Measurements from ENCODE around the gene LIPC.

LIPC gene

DNA sequence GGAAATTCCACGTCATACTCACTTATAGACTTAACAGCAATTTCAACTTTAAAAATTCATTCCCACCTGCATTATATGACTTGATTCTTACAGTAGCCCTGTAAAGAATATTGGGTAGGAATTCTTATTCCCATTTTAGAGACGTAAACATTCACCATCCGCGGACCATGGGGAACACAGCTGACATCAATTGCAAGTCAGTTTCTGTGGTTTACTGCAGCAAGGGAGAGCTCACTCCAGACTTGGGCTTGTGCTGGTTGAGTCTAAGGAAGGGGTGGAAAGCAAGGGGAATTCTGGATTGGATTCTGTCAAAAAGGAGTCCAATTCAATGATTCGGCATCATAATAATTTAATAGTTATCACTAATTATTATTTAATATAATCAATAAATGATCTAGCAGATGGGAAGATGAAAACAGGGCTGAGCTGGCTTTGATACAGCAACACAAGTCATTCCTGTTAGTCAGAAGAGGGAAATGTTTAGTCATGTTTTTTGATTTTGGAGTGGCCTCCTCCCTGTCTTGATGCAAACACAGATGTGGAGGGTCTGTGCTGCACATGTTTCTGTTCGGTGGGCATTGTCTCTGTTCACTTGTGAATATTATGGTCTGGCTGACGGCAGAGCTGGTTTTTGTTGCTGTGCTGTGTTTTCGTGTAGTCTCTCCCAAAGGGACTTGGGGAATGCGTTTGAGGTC lies 9.7 kb downstream of the LIPC start:
- no peak for TF ChIP-seq RAD21 (IDR thresholded peaks at IDR 0.05; ENCODE audit: low read depth)
- no peak for TF ChIP-seq TCF12 (IDR thresholded peaks at IDR 0.05; ENCODE audit: low read depth)
- TF ChIP-seq EGR1 (IDR thresholded peaks at IDR 0.05): no peak
- TF ChIP-seq, protein P1, sequence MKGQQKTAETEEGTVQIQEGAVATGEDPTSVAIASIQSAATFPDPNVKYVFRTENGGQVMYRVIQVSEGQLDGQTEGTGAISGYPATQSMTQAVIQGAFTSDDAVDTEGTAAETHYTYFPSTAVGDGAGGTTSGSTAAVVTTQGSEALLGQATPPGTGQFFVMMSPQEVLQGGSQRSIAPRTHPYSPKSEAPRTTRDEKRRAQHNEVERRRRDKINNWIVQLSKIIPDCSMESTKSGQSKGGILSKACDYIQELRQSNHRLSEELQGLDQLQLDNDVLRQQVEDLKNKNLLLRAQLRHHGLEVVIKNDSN (IDR thresholded peaks at IDR 0.05): no peak

DNA sequence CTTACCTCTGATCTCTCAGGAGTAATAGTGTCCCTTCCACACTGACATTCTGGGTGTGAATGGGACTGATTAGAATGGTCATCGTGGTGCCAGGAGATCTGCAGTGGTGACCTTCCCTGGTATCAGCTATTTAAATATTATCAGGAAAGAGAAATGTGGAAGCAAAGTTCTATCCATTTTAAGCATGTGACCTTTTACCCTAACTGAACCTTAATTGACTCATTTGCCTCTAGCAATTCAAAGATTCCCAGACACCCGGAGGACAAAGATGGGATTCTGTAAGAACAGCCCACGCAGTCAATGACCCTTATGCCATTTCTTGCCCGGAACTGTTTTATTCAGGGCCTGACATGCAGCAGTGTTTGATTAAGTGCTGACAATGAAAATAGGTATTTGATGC lies 10.3 kb downstream of the LIPC start:
- no peak for TF ChIP-seq YY1 (IDR thresholded peaks at IDR 0.05; ENCODE audit: low read depth)
- no peak for TF ChIP-seq NFIC (IDR thresholded peaks at IDR 0.05)
- TF ChIP-seq TEAD4 (IDR thresholded peaks at IDR 0.05): no peak

DNA sequence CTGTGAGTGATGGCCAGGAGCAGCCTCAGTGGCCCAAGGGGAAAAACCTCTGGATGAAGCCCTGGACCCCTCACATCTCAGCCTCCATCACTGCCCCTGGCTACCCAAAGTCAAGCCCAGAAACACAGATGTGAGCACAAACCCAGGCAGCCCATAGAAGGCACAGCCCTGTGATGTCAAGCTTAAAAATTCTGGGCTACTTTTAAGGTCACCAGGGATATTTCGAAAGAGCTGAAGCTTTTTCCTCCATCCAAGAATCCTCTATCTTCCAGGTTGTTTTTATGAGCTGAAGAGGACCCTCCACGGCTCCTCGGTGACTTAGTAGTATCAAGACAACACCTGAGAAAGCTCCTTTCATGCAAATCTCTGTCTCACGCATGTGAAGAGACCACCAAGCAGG lies 11.5 kb downstream of the LIPC start:
- no peak for TF ChIP-seq TEAD4 (IDR thresholded peaks at IDR 0.05)
- TF ChIP-seq EP300 (IDR thresholded peaks at IDR 0.05; ENCODE audit: borderline replicate concordance): no peak
- TF ChIP-seq RAD21 (IDR thresholded peaks at IDR 0.05; ENCODE audit: low read depth): no peak
- no peak for TF ChIP-seq TAF1 (IDR thresholded peaks at IDR 0.05; ENCODE audit: low read depth)
- no peak for TF ChIP-seq EGR1 (IDR thresholded peaks at IDR 0.05)
- TF ChIP-seq ZBTB7A (IDR thresholded peaks at IDR 0.05; ENCODE audit: low read depth): no peak
- TF ChIP-seq FOXM1 (IDR thresholded peaks at IDR 0.05; ENCODE audit: borderline replicate concordance, low read depth): no peak
- no peak for TF ChIP-seq YY1 (IDR thresholded peaks at IDR 0.05; ENCODE audit: low read depth)
- TF ChIP-seq CEBPB (IDR thresholded peaks at IDR 0.05): no peak
- TF ChIP-seq, protein P2, sequence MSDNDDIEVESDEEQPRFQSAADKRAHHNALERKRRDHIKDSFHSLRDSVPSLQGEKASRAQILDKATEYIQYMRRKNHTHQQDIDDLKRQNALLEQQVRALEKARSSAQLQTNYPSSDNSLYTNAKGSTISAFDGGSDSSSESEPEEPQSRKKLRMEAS (IDR thresholded peaks at IDR 0.05): no peak
- TF ChIP-seq, protein P1 (IDR thresholded peaks at IDR 0.05): no peak
- no peak for TF ChIP-seq CREB1 (IDR thresholded peaks at IDR 0.05; ENCODE audit: low read depth)
- no peak for TF ChIP-seq NFIC (IDR thresholded peaks at IDR 0.05)

DNA sequence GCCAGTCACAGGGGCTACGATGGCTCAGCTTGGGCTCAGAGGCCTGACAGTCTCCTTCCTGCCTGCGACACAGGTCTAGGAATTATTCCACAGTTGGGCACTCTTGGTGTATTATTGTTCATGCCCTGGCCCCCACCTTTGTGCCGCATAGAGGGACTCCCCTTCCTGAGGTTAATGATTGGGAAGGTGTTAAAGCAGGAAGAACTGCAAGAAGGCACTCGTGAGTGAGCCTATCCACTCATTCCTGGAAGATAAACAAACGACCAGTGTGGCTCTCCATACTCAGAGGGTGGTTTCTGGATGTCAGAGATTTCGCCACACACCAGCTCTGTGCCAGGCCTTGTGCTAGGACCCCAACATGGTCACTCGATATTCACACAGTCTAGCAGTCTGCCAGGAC lies 12.3 kb downstream of the LIPC start:
- TF ChIP-seq TCF12 (IDR thresholded peaks at IDR 0.05; ENCODE audit: low read depth): no peak
- no peak for TF ChIP-seq EP300 (IDR thresholded peaks at IDR 0.05; ENCODE audit: borderline replicate concordance)
- TF ChIP-seq, protein P3, sequence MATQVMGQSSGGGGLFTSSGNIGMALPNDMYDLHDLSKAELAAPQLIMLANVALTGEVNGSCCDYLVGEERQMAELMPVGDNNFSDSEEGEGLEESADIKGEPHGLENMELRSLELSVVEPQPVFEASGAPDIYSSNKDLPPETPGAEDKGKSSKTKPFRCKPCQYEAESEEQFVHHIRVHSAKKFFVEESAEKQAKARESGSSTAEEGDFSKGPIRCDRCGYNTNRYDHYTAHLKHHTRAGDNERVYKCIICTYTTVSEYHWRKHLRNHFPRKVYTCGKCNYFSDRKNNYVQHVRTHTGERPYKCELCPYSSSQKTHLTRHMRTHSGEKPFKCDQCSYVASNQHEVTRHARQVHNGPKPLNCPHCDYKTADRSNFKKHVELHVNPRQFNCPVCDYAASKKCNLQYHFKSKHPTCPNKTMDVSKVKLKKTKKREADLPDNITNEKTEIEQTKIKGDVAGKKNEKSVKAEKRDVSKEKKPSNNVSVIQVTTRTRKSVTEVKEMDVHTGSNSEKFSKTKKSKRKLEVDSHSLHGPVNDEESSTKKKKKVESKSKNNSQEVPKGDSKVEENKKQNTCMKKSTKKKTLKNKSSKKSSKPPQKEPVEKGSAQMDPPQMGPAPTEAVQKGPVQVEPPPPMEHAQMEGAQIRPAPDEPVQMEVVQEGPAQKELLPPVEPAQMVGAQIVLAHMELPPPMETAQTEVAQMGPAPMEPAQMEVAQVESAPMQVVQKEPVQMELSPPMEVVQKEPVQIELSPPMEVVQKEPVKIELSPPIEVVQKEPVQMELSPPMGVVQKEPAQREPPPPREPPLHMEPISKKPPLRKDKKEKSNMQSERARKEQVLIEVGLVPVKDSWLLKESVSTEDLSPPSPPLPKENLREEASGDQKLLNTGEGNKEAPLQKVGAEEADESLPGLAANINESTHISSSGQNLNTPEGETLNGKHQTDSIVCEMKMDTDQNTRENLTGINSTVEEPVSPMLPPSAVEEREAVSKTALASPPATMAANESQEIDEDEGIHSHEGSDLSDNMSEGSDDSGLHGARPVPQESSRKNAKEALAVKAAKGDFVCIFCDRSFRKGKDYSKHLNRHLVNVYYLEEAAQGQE (IDR thresholded peaks at IDR 0.05; ENCODE audit: low read depth): no peak
- TF ChIP-seq TAF1 (IDR thresholded peaks at IDR 0.05; ENCODE audit: low read depth): no peak

DNA sequence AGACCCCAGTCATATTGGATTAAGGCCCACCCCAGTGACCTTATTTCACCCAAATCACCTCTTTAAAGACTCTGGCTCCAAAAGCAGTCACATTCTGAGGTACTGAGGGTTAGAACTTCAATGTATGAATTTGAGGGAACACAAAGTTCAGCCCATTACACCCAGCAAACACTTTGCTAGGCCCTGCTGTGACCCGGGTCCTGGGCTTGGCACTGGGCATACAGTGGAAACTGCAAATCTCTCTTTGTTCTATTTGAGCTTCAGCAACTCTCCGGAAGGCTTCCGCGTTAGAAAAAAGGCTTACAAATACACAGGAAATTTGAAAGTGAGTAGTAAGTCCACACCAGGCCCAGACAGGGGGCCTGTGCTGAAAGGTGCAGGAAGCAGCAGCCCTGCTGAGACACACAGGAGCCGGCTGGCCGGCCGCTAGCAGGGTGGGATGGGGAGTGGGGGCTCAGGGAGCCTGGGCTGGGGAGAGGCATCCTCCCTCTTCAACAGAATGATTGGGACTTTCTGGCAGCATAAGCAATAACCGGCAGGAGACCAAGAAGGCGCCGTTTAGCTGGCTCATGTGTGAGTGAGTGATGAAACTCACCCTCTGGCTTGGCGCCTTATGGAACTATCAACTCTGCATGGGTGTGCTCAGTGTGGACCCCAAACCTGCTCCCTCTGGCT lies 13.0 kb downstream of the LIPC start:
- TF ChIP-seq NFIC (IDR thresholded peaks at IDR 0.05) (no peak), TCF12 (IDR thresholded peaks at IDR 0.05; ENCODE audit: low read depth) (no peak), CREB1 (IDR thresholded peaks at IDR 0.05; ENCODE audit: low read depth) (no peak), EP300 (IDR thresholded peaks at IDR 0.05; ENCODE audit: borderline replicate concordance) (no peak), CEBPB (IDR thresholded peaks at IDR 0.05) (no peak), TEAD4 (IDR thresholded peaks at IDR 0.05) (no peak), TAF1 (IDR thresholded peaks at IDR 0.05; ENCODE audit: low read depth) (no peak), FOXM1 (IDR thresholded peaks at IDR 0.05; ENCODE audit: borderline replicate concordance, low read depth) (no peak), EGR1 (IDR thresholded peaks at IDR 0.05) (no peak), RAD21 (IDR thresholded peaks at IDR 0.05; ENCODE audit: low read depth) (no peak), YY1 (IDR thresholded peaks at IDR 0.05; ENCODE audit: low read depth) (no peak), ZBTB7A (IDR thresholded peaks at IDR 0.05; ENCODE audit: low read depth) (no peak)
- TF ChIP-seq, protein P3 (IDR thresholded peaks at IDR 0.05; ENCODE audit: low read depth): no peak
- TF ChIP-seq, protein P2 (IDR thresholded peaks at IDR 0.05): no peak
- TF ChIP-seq, protein P1 (IDR thresholded peaks at IDR 0.05): no peak
